ENCODE measurements around the gene EDIL3. TPM values are rescaled to one million over a fixed set of nuclear protein-coding genes. Genes with fewer than 3 reads are reported as not detected.

Gene EDIL3
- total and polyA plus RNA-seq, 2 donors (not counting 3 experiments of a cell fraction or from before 2014, with no cell fraction given) = 9.1 to 28.8 TPM

DNA sequence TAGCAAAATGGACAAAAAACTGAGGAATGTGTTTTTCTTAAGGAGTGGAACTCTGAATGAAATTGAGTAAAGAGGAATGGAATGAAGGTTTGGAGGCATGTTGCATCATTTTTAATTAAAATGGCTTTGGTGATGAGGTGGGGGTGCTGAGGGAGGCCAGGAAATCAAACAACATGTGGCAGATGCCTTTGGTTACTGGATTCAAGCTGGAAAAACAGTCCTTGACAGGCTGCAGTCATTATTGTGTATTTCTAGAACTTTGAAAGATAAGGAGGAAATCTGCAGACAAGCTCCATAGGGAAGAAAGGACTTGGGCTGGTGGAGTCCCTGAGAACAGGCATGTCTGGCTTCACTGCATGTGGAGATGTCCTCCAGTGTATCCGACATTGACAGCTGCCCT is 460.5 kb downstream of the EDIL3 start:
- Histone ChIP-seq H3K9ac (replicated peaks; ENCODE audit: extremely low read depth, insufficient read depth, low read length) (no peak overlapping the region), H3K4me1 (ENCODE audit: control insufficient read depth, extremely low read depth, insufficient read depth, low read length) (peaks cover 14% of the 10 kb centered on the region), H3K79me2 (ENCODE audit: control insufficient read depth, insufficient read depth, low read length) (no peaks in the 10 kb centered on the region), H3K9me1 (replicated peaks; ENCODE audit: control insufficient read depth, extremely low read depth, insufficient read depth, low read length) (no peaks in the 10 kb centered on the region), H4K20me1 (replicated peaks; ENCODE audit: control insufficient read depth, extremely low read depth, insufficient read depth, low read length) (no peaks in the 10 kb centered on the region), H3K27ac (ENCODE audit: insufficient read depth, low read depth, low read length) (no peak overlapping the region), H3K4me2 (ENCODE audit: insufficient read depth, low read length) (no peak overlapping the region), H3K36me3 (ENCODE audit: control insufficient read depth in 2 of 2, extremely low read depth in 1 of 2, insufficient read depth in 2 of 2, low read length in 2 of 2) (no peaks in the 10 kb centered on the region), H3K9me3 (replicated peaks; ENCODE audit: control insufficient read depth, insufficient read depth, low read length) (no peaks in the 10 kb centered on the region), H2AFZ (ENCODE audit: low read depth, low read length) (no peak overlapping the region), H3K4me3 (replicated peaks in 1 of 3; ENCODE audit: insufficient read depth in 1 of 3, low read depth in 1 of 3, low read length in 3 of 3) (no peak overlapping the region), H3K27me3 (ENCODE audit: control insufficient read depth in 2 of 2, insufficient read depth in 2 of 2, low read length in 2 of 2) (peaks cover 0 to 3% of the 10 kb centered on the region in 2 experiments)
- no TSS peak for BruUV-seq (replicated peaks)
- intact Hi-C loops (cut with micrococcal nuclease) = loop anchor here (10.0 kb wide), 1 partner anchor 531 kb away; no protein-coding TSS in a partner anchor
- POLR2A ChIA-PET = no interaction called here
- no peak for FAIRE-seq
- DNase-seq (ENCODE audit: low read depth, low spot score) = peak; percentile 40
- no peak for TF ChIP-seq CTCF (IDR thresholded peaks at IDR 0.05; ENCODE audit: extremely low read depth in 1 of 2, insufficient read depth in 1 of 2, low read depth in 1 of 2, low read length in 2 of 2)
- no peak for TF ChIP-seq MYC (IDR thresholded peaks at IDR 0.05; ENCODE audit: low read depth, low read length)
- TF ChIP-seq POLR2AphosphoS5 (IDR thresholded peaks at IDR 0.05; ENCODE audit: insufficient read depth, low read depth, low read length) = no peak
- TF ChIP-seq JUN (IDR thresholded peaks at IDR 0.05; ENCODE audit: borderline replicate concordance, insufficient read depth, insufficient read length, low read depth) = no peak
- no peak for TF ChIP-seq POLR2A (IDR thresholded peaks at IDR 0.05; ENCODE audit: low read depth, low read length)
- no peak for TF ChIP-seq EZH2 (IDR thresholded peaks at IDR 0.05; ENCODE audit: borderline replicate concordance, low read depth, low read length, severe bottlenecking)
- TF ChIP-seq GATA2 (IDR thresholded peaks at IDR 0.05; ENCODE audit: insufficient read depth, insufficient read length, low read depth, low read length) = no peak
- TF ChIP-seq FOS (IDR thresholded peaks at IDR 0.05; ENCODE audit: borderline replicate concordance, insufficient read depth, low read length) = no peak
- no peak for TF ChIP-seq MAX (IDR thresholded peaks at IDR 0.05; ENCODE audit: insufficient read depth, insufficient read length)
- dilution Hi-C loops (cut with MboI; ENCODE audit: extremely low pct_ligation_motif_present, low sequenced_read_pairs) = no loop called here
- CTCF ChIA-PET = interaction anchor here (1.6 kb wide), 1 partner anchor 206 kb away, joined by 5 read pairs; no protein-coding TSS in a partner anchor
